Naive thymus-derived CD8-positive, alpha-beta T cell (primary cell): ENCODE data around the gene HYAL1. TPM values are rescaled to one million over a fixed set of nuclear protein-coding genes. Genes with fewer than 3 reads are reported as not detected.
"Not testable (repeated sequence)": the region's sequence is repeated elsewhere in the genome, so short reads cannot be mapped to it uniquely, and the experiment has no call there.

Source experiments
- ATAC-seq, 2 donors: fragments of 150-1000 bp; cut with Tn5 transposase in 1 of 2; sonication (Bioruptor Pico), chemical (Tn5 transposase) in 1 of 2; 1 replicate in 1 of 2; 2 replicates in 1 of 2; pipeline ENCODE4 v1.10.0; 2021; ENCODE audit warnings: mild to moderate bottlenecking in 2 of 2, moderate library complexity in 2 of 2
- POLR2A ChIA-PET: fragments of 350-600 bp; sonication (Branson Sonifier 250); formaldehyde crosslinking; loops from one replicate; lab custom pipeline; 2021; ENCODE audit warnings: antibody characterized with exemption; lab: Charles Lee
- DNase-seq, 10 donors: peaks; one replicate each; pipeline versions ENCODE4 v3.0.0 to v3.0.0-alpha.2; 2020 to 2022
- H3K27ac Mint-ChIP-seq, 10 donors: one replicate each; pipeline ENCODE4 v1.8.0; 2020 to 2022; ENCODE audit warnings: mild to moderate bottlenecking in 10 of 10, mixed read lengths in 10 of 10, moderate library complexity in 4 of 10, inconsistent platforms in 1 of 10
- H3K27me3 Mint-ChIP-seq, 5 donors: one replicate each; pipeline ENCODE4 v1.8.0; 2021 to 2022; ENCODE audit warnings: mixed read lengths in 5 of 5
- H3K36me3 Mint-ChIP-seq, 3 donors: one replicate each; pipeline ENCODE4 v1.8.0; 2020 to 2022; ENCODE audit warnings: mixed read lengths in 3 of 3, mild to moderate bottlenecking in 2 of 3, inconsistent platforms in 1 of 3
- H3K4me1 Mint-ChIP-seq, 4 donors: one replicate each; pipeline ENCODE4 v1.8.0; 2021 to 2022; ENCODE audit warnings: mixed read lengths in 4 of 4
- H3K4me3 Mint-ChIP-seq, 10 donors: one replicate each; pipeline ENCODE4 v1.8.0; 2020 to 2022; ENCODE audit warnings: mild to moderate bottlenecking in 10 of 10, mixed read lengths in 10 of 10, moderate library complexity in 6 of 10, inconsistent platforms in 1 of 10
- H3K9me3 Mint-ChIP-seq, 9 donors: one replicate each; pipeline ENCODE4 v1.8.0; 2020 to 2022; ENCODE audit warnings: mixed read lengths in 9 of 9, mild to moderate bottlenecking in 3 of 9, inconsistent platforms in 1 of 9, moderate library complexity in 1 of 9
- polyA plus RNA-seq, 3 donors: library from polyadenylated mRNA; unstranded; fragments of 300-500 nt; fragmentation: Illumina TruSeq; gene quantifications; one replicate each; pipeline ENCODE4 v1.2.3, GENCODE V29; 2021
- total RNA-seq, 8 experiments: library from RNA in 2 of 8; stranded (reverse) in 2 of 8; gene quantifications; one replicate each; pipeline ENCODE4 v1.2.3 and lab custom pipeline; 2021 to 2026

The HYAL1 gene
- total and polyA plus RNA-seq, 5 experiments from 2014 or later = 0.16 to 0.75 (median 0.47) TPM; not detected in 1

DNA sequence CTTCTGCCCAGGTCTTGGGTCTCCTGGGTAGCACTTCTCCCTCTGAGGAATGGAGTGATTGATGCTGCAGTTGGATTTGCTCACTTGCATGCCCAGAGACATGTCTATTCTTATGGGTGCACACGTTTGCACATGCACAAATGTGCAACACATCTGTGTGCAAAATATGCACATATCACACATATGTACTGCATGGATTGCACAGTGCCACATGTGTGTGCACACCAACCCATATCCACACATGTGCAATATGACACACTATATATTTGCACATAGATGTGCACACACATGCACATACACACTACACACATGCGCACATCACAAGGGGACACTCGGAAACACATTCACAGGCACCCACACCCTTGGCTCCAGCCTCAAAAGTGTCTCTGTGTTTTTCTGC is 35.1 kb downstream of the HYAL1 start:
- POLR2A ChIA-PET = no interaction called here
- H3K27ac Mint-ChIP-seq = no peak overlapping the region
- peaks cover 2 to 6% (median 6%) of the 10 kb centered on the region in 4 donors for H3K4me1 Mint-ChIP-seq
- no peaks in the 10 kb centered on the region for H3K36me3 Mint-ChIP-seq
- no peak overlapping the region for H3K4me3 Mint-ChIP-seq
- DNase-seq (no peak), ATAC-seq (no peak)
- H3K27me3 Mint-ChIP-seq = peaks cover 3 to 29% (median 15%) of the 10 kb centered on the region in 5 donors
- no peaks in the 10 kb centered on the region for H3K9me3 Mint-ChIP-seq

DNA sequence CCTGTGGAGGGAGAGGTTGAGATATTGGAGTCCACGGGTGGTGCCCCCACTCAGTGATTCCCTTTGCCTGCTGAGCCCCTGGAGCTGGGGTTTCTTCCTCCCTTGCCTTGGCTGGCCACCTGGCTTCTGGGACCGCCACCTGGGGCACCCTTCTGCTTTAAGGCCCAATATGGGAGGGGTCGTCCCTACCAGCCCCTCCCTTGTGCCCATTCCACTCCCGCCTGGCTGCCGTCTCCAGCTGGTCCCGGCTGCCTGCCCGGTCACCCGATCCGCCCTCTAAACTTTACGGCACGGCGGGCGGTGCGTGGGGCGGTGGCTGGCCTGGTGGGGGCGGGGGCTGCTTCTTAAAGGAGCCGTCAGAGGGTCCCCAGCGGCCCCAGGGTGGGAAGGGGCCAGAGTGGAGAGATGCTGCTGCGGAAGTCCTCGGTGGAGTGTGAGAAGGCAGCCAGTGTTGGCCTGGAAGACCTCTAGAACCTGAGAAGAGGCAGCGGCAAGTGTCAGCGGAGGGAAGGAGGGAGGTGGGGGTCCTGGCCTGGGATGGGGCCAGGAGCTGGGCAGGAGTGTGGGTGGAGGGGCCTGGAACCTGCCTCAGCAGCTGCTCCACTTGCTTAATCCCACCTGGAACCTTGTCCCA is 36.0 kb downstream of the HYAL1 start:
- Mint-ChIP-seq H3K27me3 (peaks cover 0 to 25% (median 11%) of the 10 kb centered on the region in 5 donors), H3K27ac (no peak overlapping the region), H3K36me3 (no peaks in the 10 kb centered on the region), H3K4me1 (no peaks in the 10 kb centered on the region), H3K9me3 (no peaks in the 10 kb centered on the region), H3K4me3 (no peak overlapping the region)
- DNase-seq = no peak
- no peak for ATAC-seq
- POLR2A ChIA-PET = interaction anchor here (0.7 kb wide), 1 partner anchor 33 kb away, joined by 3 read pairs; no protein-coding TSS in a partner anchor

DNA sequence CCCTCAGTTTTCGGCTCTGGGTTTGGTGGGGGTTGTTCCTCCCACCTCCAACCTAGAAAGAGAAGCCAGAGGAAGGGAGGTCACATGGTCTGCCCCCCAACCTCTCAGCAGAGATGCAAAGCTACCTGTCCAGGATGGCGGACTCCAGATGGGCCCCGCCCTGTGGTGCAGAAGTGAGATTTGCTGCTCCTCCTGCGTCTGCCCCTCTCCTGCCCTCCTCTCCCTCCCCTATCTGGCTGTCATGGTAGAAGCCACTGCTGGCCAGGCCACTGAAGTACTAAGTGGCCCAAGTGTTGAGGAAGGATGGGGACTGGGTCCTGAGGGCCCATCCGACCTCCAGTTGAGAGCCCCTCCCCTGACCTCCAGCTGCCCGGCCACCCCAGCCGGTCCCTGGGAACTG is 36.5 kb downstream of the HYAL1 start:
- no peaks in the 10 kb centered on the region for H3K9me3 Mint-ChIP-seq
- H3K4me1 Mint-ChIP-seq = no peaks in the 10 kb centered on the region
- H3K27me3 Mint-ChIP-seq = peaks cover 0 to 25% (median 11%) of the 10 kb centered on the region in 5 donors
- H3K4me3 Mint-ChIP-seq = no peak overlapping the region
- H3K36me3 Mint-ChIP-seq = no peaks in the 10 kb centered on the region
- ATAC-seq = no peak
- POLR2A ChIA-PET = interaction anchor here (0.7 kb wide), 1 partner anchor 33 kb away, joined by 3 read pairs; no protein-coding TSS in a partner anchor
- no peak overlapping the region for H3K27ac Mint-ChIP-seq
- no peak for DNase-seq

- ATAC-seq (no peak), DNase-seq (no peak)
- H3K4me1 Mint-ChIP-seq = no peaks in the 10 kb centered on the region
- no peak overlapping the region for H3K4me3 Mint-ChIP-seq
- no peak overlapping the region for H3K27ac Mint-ChIP-seq
- no peaks in the 10 kb centered on the region for H3K36me3 Mint-ChIP-seq
- H3K9me3 Mint-ChIP-seq = no peaks in the 10 kb centered on the region
- POLR2A ChIA-PET = no interaction called here
- peaks cover 0 to 25% (median 11%) of the 10 kb centered on the region in 5 donors for H3K27me3 Mint-ChIP-seq
These were observed 37.4 kb downstream of the HYAL1 start for GRCh38 chr3:50266017-50266416.

DNA sequence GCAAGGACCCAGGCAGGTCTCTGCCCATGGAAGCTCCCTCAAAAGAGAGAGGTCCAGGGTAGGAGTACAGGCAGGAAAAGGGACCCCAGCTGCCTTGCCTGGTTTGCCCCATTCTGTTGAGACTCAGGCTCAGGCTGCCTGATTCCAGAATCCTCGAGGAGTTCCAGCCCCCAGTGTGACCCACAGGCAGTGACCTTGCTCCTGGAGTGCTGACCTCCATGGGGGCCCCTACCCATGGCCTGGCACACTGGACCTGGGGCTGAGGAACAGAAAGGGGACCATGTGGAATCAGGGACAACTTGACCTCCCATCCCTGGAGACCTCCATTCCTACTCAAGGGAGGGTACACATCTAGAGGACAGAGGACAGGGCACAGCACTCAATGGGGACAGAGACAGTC is 37.8 kb downstream of the HYAL1 start:
- H3K4me3 Mint-ChIP-seq = no peak overlapping the region
- no peak for ATAC-seq
- no peak for DNase-seq
- H3K27me3 Mint-ChIP-seq = peaks cover 0 to 25% (median 11%) of the 10 kb centered on the region in 5 donors
- no peaks in the 10 kb centered on the region for H3K9me3 Mint-ChIP-seq
- POLR2A ChIA-PET = no interaction called here
- no peaks in the 10 kb centered on the region for H3K4me1 Mint-ChIP-seq
- H3K27ac Mint-ChIP-seq = no peak overlapping the region
- H3K36me3 Mint-ChIP-seq = no peaks in the 10 kb centered on the region

DNA sequence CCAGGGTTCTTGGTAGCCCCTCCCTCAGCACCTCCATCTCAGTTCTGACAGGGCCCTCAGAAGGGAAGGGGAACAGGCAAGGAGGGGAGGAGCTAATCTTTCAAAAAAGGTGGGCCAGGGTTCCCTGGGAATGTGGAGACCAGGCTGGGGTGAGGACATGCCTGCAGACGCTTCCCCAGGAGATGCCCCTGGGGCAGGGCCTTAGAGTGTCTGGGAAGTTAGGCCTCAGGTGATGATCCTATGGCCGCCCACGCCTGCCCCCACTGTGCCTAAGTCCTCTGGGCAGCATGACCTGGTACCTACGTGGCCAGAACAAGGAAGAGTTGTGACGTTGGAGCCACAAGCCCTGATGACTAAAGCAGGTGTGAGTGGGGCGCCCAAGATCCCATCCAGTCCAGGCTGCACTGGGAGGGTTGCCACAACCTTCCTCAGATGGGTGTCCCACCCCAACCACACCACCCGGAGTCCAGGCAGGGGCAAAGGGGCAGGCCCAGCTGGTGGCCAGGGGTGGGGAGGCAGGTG is 38.3 kb downstream of the HYAL1 start:
- ATAC-seq = no peak
- Mint-ChIP-seq H3K27me3 (peaks cover 0 to 25% (median 11%) of the 10 kb centered on the region in 5 donors), H3K4me1 (peaks cover 0 to under 1% (median 0%) of the 10 kb centered on the region in 4 donors), H3K4me3 (no peak overlapping the region), H3K27ac (peak overlapping the region in 1 of 10 donors; percentile 10), H3K9me3 (no peaks in the 10 kb centered on the region), H3K36me3 (no peaks in the 10 kb centered on the region)
- DNase-seq = no peak
- POLR2A ChIA-PET = interaction anchor here (1.1 kb wide), 1 partner anchor 19 kb away, joined by 4 read pairs; no protein-coding TSS in a partner anchor

- no peak for ATAC-seq
- DNase-seq = no peak
- Mint-ChIP-seq H3K4me3 (no peak overlapping the region), H3K9me3 (no peaks in the 10 kb centered on the region), H3K36me3 (no peaks in the 10 kb centered on the region), H3K4me1 (peaks cover 2 to 6% (median 4%) of the 10 kb centered on the region in 4 donors), H3K27me3 (peaks cover 0 to 21% (median 11%) of the 10 kb centered on the region in 5 donors), H3K27ac (no peak overlapping the region)
- POLR2A ChIA-PET = interaction anchor here (0.7 to 1.1 kb wide), 2 partner anchors 18 to 79 kb away, joined by 3 to 4 read pairs; no protein-coding TSS in a partner anchor
These were observed 38.9 kb downstream of the HYAL1 start for GRCh38 chr3:50264383-50264963.

DNA sequence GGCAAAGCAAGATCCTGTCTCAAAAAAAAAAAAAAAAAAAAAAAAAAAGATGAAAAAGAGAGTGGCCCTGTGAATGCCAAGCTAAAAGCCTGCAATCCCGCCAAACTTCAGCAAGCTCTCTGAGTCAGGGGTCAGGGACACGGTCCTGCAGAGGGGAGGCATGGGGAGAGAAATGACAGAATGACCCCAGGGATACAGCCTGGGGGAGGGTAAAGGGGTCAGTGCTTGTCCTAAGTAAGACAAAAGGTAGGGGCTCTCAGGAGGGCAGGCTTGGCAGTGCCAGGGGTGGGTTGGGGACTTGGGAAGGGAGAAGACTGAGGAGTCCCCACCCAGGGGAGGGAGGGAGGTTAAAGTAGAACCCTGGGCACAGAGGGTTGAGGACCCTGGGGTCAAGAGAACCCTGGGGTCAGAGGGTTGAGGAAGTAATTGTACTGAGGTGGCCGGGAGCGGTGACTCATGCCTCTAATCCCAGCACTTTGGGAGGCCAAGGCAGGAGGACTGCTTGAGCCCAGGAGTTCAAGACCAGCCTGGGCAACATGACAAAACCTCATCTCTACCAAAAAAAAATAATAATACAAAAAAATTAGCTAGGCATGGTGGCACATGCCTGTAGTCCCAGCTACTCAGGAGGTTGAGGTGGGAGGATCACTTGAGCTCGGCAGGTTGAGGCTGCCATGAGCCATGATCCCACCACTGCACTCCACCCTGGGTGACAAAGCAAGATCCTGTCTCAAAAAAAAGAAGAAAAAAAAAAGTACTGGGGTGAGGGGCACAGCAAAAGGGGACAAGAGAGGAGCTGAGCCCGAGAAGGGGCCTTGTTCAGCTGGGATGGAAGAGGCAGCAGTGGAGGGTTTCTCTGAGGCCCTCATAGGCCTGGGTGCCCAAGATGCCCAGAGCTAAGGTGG is 39.6 kb downstream of the HYAL1 start:
- Mint-ChIP-seq H3K4me3 (no peak overlapping the region), H3K27me3 (peaks cover 0 to 18% (median 10%) of the 10 kb centered on the region in 5 donors), H3K36me3 (peaks cover 0 to 4% (median 0%) of the 10 kb centered on the region in 3 donors), H3K4me1 (peaks cover 2 to 7% (median 5%) of the 10 kb centered on the region in 4 donors), H3K9me3 (no peaks in the 10 kb centered on the region), H3K27ac (peak overlapping the region in 2 of 10 donors; percentile 40 to 57)
- ATAC-seq (no peak), DNase-seq (no peak)
- POLR2A ChIA-PET = interaction anchor here (0.6 to 1.1 kb wide), 3 partner anchors 17 to 78 kb away, joined by 3 to 4 read pairs (median 3); no protein-coding TSS in a partner anchor

DNA sequence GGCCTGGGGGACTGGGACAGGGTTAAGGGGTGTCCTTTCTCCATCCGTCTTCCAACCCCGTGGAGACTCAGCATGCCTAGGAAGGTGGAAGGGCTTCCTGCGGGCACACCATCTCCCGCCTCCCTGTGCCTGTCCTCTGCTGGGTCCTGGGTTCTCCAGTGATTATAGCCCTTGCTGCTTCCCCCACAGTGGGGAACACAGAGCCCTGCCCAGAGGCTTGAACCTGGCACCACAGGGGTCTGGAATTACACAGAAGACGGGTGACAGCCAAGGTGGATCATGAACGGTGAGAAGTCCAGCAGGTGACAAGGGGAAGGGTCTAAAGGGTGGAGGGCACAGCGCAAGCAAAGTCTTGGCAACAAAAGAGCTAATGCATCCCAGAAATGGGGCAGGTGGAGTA is 40.6 kb downstream of the HYAL1 start:
- no peak overlapping the region for H3K4me3 Mint-ChIP-seq
- H3K27ac Mint-ChIP-seq = peak overlapping the region in 2 of 10 donors; percentile 40 to 65
- DNase-seq (no peak), ATAC-seq (no peak)
- peaks cover 0 to 9% (median 4%) of the 10 kb centered on the region in 5 donors for H3K27me3 Mint-ChIP-seq
- peaks cover 2 to 7% (median 5%) of the 10 kb centered on the region in 4 donors for H3K4me1 Mint-ChIP-seq
- no peaks in the 10 kb centered on the region for H3K9me3 Mint-ChIP-seq
- POLR2A ChIA-PET = no interaction called here
- peaks cover 0 to 10% (median 0%) of the 10 kb centered on the region in 3 donors for H3K36me3 Mint-ChIP-seq

GRCh38 chr3:50262200-50262599 is 41.2 kb downstream of the HYAL1 start:
- POLR2A ChIA-PET = interaction anchor here (1.4 kb wide), 1 partner anchor 27 kb away, joined by 3 read pairs; no protein-coding TSS in a partner anchor
- peaks cover 0 to 15% (median 3%) of the 10 kb centered on the region in 3 donors for H3K36me3 Mint-ChIP-seq
- H3K27me3 Mint-ChIP-seq, DNase-seq, H3K4me3 Mint-ChIP-seq, H3K4me1 Mint-ChIP-seq, H3K9me3 Mint-ChIP-seq, H3K27ac Mint-ChIP-seq, ATAC-seq: not testable (repeated sequence)

GRCh38 chr3:50261505-50261904 is 41.9 kb downstream of the HYAL1 start:
- no peaks in the 10 kb centered on the region for H3K9me3 Mint-ChIP-seq
- DNase-seq = no peak
- POLR2A ChIA-PET = interaction anchor here (0.6 to 2.9 kb wide), 5 partner anchors 15 to 26 kb away, joined by 3 to 23 read pairs (median 3); no protein-coding TSS in a partner anchor
- no peak for ATAC-seq
- peak overlapping the region in 4 of 10 donors; percentile 22 to 79 (median 35) for H3K4me3 Mint-ChIP-seq
- peaks cover 2 to 14% (median 9%) of the 10 kb centered on the region in 4 donors for H3K4me1 Mint-ChIP-seq
- peak overlapping the region in 3 of 10 donors; percentile 22 to 63 (median 63) for H3K27ac Mint-ChIP-seq
- H3K27me3 Mint-ChIP-seq = peaks cover 0 to 4% (median 2%) of the 10 kb centered on the region in 5 donors
- peaks cover 0 to 22% (median 3%) of the 10 kb centered on the region in 3 donors for H3K36me3 Mint-ChIP-seq
